Sciatic nerve (tissue), 2 donors: Measurements from ENCODE around the gene RHPN2. TPM values are rescaled to one million over a fixed set of nuclear protein-coding genes. Genes with fewer than 3 reads are reported as not detected.

ENCODE experiments used
- ATAC-seq: fragments of 200-7000 bp; cut with Tn5 transposase; one replicate; pipeline ENCODE4 v1.9.1; 2020; ENCODE audit warnings: mild to moderate bottlenecking, moderate library complexity
- DNase-seq: peaks from one replicate; pipeline ENCODE4 v3.0.0-alpha.2; 2020; ENCODE audit warnings: low spot score
- intact Hi-C: fragments of 100-400 bp; cut with DNase I; formaldehyde crosslinking; loops from one replicate; pipeline ENCODE4 v1.14.2; 2022
- total RNA-seq: library from RNA; stranded (reverse); fragmentation: NEBNext Ultra II Directional; extraction: Animal tissue kit (Norgen Biotek cat#: 25700); gene quantifications from one replicate; pipeline ENCODE4 v1.2.1, GENCODE V29; 2021
- donor health status: DM: no; HTN: no; CAD: no.
- donor health status: DM: no; HTN: no; CAD: no.

RHPN2 gene
- total RNA-seq, 1 donor from 2014 or later, result 4.5 TPM

- intact Hi-C loops, result no loop called here
- DNase-seq (no peak), ATAC-seq (no peak)
These were observed 134.1 kb downstream of the RHPN2 start for GRCh38 chr19:32930567-32930966.

GRCh38 chr19:32928806-32929205 is 135.9 kb downstream of the RHPN2 start:
- DNase-seq (no peak), ATAC-seq (no peak)
- intact Hi-C loops, result no loop called here

Other genes starting within 250 kb of the RHPN2 start
- gene SLC7A9, start 195.1 kb downstream of the RHPN2 start, total RNA-seq, result 0.89 TPM
- 28.5 TPM for gene CEP89, start 92.9 kb downstream of the RHPN2 start, total RNA-seq
- gene FAAP24, start 92.6 kb downstream of the RHPN2 start, total RNA-seq, result 0.89 TPM
- 9.7 TPM for gene GPATCH1, start 16.3 kb upstream of the RHPN2 start, total RNA-seq
- gene WDR88, start 67.2 kb upstream of the RHPN2 start, total RNA-seq, result not detected
- gene LRP3, start 129.4 kb upstream of the RHPN2 start, total RNA-seq, result 21.7 TPM
- 9.0 TPM for gene SLC7A10, start 161.0 kb upstream of the RHPN2 start, total RNA-seq
- 20.4 TPM for gene CEBPA, start 237.6 kb upstream of the RHPN2 start, total RNA-seq